ENCODE results near the gene INHBC.
A peak's percentile ranks its signal among the peaks of the same experiment; 100 is the strongest.

The INHBC gene

DNA sequence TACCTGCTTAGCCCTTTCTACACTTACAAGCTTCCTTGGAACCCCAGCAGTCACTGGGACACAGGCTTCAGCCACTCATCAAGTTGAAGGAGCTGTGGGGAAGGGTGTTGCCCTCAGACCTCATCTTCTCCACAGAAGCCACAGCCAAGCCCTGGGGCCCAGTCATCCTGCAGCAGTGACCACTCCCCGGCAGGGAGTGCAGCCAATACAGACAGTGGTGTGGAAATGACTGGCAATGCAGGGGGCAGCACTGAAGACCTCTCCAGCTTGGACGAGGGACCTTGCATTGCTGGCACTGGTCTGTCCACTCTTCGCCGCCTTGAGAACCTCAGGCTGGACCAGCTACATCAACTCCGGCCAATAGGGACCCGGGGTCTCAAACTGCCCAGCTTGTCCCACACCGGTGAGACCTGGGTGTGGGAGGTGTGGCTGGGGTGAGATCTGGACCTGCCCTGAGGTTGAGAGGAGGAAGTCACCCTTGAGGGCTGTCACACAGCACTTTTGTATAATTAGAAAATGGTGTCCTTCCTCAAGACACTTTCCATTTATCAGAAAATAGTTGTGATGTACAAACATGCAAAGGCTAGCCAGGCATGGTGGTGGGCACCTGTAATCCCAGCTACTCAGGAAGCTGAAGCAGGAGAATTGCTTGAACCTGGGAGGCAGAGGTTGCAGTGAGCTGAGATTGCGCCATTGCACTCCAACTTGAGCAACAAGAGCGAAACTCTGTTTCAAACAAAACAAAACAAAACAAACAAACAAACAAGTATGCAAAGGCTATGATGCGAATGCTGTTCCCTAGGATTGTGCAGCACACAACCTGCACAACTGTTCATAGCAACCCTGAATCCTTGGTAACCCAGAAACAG lies 34.9 kb downstream of the INHBC start:
- no peak for DNase-seq

DNA sequence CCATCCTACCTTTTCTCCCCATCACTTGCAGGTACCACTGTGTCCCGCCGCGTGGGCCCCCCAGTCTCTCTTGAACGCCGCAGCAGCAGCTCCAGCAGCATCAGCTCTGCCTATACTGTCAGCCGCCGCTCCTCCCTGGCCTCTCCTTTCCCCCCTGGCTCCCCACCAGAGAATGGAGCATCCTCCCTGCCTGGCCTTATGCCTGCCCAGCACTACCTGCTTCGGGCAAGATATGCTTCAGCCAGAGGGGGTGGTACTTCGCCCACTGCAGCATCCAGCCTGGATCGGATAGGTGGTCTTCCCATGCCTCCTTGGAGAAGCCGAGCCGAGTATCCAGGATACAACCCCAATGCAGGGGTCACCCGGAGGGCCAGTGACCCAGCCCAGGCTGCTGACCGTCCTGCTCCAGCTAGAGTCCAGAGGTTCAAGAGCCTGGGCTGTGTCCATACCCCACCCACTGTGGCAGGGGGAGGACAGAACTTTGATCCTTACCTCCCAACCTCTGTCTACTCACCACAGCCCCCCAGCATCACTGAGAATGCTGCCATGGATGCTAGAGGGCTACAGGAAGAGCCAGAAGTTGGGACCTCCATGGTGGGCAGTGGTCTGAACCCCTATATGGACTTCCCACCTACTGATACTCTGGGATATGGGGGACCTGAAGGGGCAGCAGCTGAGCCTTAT lies 35.8 kb downstream of the INHBC start:
- no peak for DNase-seq

DNA sequence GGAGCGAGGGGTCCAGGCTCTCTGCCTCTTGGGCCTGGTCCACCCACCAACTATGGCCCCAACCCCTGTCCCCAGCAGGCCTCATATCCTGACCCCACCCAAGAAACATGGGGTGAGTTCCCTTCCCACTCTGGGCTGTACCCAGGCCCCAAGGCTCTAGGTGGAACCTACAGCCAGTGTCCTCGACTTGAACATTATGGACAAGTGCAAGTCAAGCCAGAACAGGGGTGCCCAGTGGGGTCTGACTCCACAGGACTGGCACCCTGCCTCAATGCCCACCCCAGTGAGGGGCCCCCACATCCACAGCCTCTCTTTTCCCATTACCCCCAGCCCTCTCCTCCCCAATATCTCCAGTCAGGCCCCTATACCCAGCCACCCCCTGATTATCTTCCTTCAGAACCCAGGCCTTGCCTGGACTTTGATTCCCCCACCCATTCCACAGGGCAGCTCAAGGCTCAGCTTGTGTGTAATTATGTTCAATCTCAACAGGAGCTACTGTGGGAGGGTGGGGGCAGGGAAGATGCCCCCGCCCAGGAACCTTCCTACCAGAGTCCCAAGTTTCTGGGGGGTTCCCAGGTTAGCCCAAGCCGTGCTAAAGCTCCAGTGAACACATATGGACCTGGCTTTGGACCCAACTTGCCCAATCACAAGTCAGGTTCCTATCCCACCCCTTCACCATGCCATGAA lies 36.5 kb downstream of the INHBC start:
- DNase-seq = no peak

DNA sequence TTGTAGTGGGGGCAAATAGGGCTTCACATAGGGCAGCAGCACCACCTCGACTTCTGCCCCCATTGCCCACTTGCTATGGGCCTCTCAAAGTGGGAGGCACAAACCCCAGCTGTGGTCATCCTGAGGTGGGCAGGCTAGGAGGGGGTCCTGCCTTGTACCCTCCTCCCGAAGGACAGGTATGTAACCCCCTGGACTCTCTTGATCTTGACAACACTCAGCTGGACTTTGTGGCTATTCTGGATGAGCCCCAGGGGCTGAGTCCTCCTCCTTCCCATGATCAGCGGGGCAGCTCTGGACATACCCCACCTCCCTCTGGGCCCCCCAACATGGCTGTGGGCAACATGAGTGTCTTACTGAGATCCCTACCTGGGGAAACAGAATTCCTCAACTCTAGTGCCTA lies 37.1 kb downstream of the INHBC start:
- DNase-seq = no peak

DNA sequence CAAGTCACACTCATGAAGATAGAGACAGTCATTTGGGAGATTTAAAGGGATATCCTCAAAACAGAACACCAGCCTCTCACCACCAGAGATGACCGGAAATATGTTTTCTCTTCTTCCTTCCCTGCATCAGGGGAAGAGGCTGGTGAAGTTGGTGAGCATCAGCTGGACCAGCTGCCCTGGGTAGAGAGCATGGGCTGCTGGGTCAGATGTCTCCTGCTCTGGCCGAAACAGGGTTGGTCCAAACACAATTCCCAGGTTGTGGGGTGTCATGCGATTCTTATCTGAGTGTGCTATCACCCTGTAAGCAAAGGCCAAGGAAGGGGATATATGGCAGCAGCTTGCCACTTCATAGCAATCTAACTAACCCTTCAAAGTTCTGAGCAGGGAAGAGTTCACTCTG lies 37.8 kb downstream of the INHBC start:
- DNase-seq = no peak

DNA sequence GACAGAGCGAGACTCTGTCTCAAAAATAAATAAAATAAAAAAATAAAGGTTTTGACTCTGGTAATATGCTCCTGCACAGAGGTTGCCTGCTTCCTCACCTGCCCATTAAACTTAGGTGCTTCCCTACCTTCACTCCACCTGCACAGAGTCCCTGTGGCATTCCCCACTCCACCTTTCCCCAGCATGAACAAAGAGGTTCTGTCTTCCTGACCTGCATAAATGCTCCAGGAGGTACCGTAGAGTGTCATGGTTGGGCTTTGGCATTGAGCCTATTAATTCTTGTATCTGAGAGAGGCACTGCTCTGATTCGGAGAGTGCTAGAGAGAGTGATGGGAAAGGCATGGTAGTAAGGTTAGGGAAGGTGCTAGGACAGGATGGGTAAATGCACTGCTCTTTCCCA lies 38.8 kb downstream of the INHBC start:
- DNase-seq = no peak

DNA sequence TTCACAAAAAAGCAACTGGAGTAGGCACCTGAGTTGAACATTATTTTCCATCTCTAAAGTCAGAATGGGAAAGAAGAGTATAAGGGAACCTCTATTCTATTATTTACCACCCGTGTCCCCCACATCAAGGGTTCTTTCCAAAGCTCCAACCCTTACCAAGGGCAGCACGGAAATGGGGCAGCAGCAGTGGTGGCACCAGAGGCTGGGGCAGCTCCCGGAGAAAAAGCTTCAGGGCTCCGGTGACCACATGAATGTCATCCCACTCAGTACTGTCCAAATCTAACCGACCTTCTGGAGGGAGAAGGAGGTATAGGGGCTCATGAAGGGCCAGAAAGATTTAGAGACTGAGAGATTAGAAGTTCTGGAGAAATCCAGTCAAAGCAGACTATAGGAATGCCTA lies 39.3 kb downstream of the INHBC start:
- DNase-seq = no peak

DNA sequence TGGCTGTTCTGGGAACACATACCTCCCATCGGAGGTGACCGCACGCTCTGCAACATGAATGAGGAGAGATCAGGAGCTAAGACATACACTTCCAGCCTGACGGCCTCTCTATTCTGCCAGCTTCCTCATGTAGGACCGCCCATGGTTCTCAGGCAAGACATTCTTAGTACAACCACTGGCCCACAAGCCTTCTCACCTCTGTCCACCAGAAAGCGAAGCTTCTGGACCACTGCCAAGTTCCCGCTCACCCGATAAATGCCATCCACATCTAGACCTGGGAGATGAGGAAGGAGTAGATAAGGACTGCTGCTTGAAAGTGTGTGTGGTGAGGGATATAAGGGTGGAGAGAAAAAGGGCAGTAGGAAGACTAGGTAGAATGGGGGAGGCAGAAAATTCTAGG lies 39.8 kb downstream of the INHBC start:
- no peak for DNase-seq

DNA sequence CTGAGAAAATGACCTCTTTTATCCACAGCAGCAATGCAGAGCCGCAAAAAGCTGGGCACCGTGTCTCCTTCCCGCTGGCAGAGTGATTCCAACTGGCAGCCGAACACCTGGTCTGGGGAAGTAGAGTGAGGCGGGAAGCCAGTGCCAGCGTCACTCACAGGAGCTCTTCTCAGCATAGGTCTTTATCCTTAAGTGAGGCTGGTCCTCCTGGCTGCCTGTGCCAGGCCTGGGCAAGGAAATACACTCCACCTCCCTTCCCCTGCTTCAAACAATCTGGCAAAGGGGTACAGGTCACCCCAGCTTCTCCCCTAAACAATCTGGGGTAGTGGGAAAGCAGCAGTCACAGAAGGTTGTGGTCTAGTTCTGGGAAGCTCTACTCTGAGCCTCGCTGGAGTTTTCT lies 40.3 kb downstream of the INHBC start:
- DNase-seq = no peak

DNA sequence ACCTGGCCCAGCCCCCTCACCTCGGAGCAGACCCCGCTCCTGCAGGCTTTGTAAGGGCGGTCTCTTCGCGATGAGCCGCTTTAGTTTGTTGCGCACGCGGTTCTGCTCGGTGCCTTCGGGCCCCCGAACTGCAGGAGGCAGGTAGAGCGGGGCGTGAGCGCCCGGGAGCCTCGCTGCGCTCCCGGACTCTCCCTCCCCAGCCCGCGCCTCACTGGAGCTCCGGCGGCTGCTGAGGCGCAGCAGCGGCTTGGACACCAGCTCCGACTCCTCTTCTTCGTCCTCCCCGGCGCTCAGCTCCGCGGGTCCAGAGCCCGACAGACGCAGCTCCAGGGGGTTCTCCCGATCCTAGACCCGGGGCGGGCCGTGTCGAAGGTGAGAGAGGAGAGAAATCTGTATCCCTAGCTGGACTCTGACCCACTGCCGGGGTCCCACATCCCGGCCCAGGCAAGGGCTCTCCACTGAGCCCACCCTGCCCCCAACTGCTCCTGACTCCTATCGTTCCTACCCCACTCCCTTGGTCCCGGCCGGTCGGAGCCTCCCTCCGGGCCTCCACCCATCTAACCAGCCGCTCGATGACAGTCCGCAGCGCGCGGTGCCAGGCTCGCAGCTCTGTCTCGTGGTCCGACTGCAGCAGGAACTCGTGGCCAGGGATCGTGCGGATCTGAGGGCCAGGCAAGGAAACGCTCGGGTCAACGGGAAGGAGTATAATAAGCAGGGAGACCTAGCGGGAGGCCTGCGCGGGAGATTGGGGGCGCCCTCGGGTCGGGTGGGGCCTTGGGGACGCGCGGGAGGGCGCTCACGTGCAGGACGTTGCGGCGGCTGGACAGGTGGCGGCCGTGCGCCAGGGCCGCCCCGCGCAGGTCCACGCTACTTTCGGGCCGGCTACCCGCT lies 40.9 kb downstream of the INHBC start:
- DNase-seq = no peak

DNA sequence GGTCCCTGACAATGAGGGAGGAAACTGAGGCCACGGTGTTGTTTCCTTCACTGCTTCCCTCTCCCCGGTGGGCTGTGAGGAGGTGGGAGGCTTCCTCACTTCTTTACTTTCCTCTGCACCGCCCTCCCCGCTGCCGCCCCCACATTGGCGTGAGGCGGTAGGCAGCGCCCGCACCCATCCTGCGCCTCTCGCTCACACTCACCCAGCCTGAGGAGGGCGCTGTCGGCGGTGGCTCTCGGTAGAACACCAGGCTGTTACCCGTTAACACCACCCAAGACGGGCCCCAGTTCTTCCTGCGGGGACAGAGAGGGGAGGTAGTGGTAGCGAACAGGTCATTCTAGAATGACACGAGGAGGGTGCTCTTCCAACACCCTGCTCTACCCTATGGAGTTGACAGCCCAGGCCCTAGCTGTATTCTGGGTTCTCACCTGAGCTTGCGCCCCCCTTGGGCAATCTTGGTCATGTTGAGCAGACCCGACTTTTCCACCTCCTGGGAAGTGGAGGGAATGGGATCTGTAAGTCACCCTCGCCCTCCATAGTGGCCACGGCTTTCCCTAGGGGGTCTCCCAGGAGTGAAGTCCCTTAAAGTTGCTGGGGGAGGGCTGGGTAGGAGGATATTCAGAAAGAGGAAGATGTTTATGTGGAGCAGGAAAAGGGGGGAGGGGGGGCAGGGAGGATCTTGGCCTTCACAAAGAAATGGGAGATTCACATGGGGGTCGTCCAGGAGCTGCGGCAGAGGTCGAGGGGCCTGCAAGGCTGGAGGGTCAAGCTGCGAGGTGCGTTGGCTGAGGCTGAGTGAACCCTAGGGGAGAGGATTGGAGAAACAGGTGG lies 41.8 kb downstream of the INHBC start:
- DNase-seq = peak; percentile 59 to 66

DNA sequence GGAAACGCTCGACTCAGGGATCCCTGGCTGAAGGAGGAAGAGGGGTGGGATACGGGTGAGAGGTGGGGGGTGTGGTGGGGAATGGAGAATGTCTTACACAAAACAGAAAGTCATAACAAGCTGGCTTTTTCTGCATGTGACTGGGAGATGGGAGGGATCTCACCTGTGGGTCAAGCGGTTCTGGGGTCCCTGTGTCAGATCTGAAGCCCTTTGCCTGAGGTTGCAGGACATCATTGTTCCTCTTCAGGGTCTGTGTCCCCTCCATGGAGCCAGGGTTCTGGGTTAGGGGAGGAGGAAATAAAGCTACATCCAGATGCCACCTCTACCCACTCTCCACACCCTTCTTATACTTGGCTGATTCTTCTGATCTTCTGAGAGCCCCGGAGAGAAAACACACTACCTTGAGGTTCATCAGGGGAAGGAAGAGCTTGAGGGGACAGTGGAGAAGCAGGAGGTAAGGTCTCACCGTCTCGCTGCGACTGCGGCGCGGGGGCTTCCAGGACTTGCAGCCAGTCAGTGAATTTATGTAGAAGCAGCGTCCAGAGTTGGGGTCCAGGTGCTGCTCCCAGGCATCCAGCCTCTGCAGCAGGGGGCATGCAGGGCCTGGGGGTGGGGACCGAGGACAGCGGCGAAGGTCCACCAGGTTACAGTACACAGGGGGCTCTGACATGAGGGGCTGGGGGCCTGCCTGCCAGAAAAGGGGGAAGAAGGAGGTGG lies 42.6 kb downstream of the INHBC start:
- DNase-seq = no peak

DNA sequence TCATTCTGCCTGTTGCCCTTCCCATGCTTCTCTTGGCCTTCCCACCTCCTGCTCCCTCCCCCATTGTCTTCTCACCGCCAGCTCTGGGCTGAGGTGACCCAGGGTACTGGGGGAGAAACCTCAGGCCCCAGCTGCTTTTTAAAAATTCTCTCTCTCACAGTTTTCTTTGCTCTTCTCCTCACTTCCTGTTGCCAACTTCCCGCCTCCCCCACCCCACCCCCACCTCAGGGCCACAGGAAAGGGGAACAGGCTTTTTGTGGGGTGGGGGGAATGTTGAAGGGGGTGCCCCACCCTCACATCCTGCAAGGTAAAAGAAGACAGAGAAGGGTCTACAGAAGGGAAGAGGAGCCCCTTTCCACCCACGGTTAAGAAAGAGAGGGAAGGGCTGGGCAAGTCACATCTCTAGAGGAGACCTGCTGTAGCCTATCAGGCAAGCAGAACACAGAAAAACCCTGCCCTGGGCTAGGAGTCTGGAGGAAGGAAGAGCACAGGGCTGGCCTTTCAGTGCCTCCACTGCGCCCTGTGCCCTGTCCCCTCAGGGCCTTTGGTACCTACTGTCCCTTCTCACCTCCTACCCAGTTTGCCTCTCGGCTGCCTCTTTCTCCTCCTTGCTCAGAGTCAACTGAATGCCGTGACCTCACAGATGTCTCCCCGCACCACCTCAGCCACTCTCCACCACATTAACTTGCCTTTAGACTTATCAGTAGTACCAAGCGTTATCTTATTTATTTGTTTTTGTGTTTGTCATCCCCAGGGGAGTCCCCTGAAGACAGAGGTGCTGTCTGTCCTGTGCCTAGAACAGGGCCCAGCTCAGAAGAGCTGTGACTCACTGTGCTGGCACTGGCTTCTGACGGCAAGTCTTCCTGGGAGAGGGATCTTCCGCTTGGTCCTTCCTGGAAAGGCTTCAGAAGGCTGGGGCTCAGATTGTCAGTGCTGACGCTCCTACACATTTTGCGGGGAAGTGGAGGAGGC lies 43.4 kb downstream of the INHBC start:
- peak in 1 of 2 experiments; percentile 58 for DNase-seq

DNA sequence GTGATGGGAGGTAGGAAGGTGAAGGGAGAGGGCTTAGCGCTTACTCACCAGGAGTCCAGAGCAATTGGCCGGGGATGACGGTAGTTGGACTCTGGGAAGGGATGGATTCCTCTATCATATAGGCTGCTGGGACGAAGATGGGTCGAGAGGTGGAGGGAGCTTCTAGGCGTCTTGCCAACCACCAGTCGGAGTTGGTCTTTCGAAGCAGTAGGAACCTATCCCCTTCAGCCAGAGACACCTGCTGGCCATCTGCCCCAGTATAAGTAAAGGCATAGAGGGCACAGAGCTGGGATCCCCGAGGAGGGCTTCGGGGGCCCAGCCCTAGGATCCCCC lies 44.4 kb downstream of the INHBC start:
- no peak for DNase-seq

DNA sequence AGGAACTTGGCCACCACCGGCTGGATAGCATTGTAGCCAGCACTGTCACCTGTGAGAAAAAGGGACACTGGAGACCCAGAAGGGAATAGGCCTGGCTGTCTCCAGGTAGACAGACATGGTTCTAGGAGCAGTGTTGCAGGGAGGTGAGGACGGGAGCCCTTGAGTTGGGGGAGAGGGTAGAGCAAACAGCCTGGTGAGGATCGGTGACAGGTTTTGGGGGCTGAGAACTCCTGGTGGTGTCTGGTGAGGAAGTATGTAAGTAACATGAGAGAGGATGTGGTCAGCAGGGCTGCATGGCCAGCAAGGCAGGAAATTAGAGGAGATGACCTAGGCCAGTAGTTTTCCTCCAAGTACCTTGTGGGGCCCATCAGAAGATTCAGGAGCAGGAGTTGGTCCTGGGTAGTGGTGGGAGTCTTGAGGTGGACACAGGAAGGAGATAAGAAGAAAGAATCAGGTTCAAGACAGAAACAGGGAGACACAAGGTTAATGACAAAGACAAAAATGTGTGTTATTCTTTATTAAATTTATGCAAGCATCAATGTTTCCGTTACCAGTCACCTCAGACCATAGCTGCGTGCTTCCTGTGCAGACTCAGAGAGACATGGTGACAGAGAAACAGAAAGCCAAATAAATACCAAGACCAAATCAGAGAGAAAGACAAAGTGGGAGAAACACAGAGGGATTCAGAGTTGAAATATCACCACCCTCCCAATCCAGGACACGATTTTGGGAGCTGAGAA lies 45.0 kb downstream of the INHBC start, which contains the start of gene ARHGAP9:
TSS of gene ARHGAP9 (minus strand) at position 491 of the 740 bp plus-strand sequence. CDS start at position 31, 460 bp downstream.
- peak in 1 of 2 experiments; percentile 58 for DNase-seq

DNA sequence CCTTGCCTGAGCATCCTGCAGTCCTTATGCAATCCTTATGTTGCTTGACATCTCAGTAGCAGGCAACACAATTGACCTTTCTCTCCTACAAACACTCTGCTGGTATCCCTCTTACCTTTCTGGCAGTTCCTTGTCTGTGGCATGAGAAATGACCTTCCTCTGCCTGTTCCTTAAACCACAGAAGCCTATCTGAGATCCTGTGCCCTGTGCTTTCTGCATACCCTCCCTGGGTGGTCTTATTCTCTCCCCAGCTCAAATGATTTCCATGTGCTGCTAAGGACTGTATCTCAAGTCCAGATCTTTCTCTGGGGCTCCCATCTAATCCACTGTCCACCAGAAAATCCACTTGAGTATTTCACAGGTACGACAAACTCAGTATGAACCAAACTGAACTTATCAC lies 47.1 kb downstream of the INHBC start:
- DNase-seq = no peak

DNA sequence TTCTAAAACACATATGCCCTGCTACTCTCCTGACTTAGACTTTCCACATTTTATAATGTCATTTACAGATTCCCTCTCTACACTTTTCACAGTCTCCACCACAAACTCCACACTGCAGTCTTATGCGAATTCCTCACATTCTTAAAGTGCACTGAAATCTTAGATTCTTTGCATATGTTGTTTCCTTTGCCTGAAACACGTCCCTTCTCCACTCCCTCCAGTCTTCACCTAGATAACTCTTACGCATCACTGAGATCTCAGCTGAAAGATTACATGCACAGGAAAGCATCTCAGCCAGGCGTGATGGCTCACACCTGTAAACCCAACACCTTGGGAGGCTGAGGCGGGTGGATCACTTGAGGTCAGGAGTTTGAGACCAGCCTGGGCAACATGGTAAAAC lies 48.9 kb downstream of the INHBC start:
- no peak for DNase-seq

DNA sequence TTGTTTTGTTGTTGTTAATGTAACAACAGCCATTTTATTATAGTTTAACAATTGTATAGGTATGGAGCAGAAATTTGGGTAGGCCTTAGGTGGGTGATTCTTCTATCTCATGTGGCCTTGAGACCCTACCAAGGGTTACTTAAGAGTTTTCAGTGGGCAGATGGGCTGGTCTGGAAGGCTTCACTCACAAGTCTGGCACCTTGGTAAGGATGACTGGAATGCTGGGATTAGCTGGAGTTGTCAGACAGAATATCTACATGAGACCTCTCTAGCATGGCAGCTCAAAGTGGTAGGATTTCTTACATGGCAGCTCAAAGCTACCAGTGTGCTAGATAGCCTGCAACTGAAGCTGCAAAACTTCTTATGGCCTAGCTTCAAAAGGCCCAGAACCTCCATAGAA lies 51.1 kb downstream of the INHBC start:
- DNase-seq = no peak

DNA sequence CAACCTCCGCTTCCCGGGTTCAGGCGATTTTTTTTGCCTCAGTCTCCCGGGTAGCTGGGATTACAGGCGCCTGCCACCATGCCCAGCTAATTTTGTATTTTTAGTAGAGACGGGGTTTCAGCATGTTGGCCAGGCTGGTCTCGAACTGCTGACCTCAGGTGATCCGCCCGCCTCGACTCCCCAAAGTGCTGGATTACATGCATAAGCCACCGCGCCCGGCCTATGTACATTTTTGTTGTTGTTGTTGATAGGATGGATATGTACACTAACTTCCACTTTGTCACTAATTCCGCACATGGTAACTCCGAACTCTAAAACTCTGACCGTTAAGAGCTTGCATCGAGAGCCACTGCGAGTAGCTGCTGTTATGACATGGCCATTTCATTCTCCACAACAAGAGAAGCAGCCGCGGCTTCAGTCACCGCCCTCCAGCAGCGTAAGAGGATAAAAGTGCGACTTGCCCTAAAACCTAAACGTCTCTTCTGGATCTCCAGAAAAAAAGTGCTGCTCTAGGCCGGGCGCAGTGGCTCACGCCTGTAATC lies 52.5 kb downstream of the INHBC start:
- DNase-seq = no peak
